Vagina (tissue), 2 donors: ENCODE measurements around the gene MAGED2. TPM values are rescaled to one million over a fixed set of nuclear protein-coding genes. Genes with fewer than 3 reads are reported as not detected.

ENCODE experiments used
- DNase-seq, 2 donors: peaks; one replicate each; pipeline ENCODE4 v3.0.0-alpha.2; 2017; ENCODE audit errors: extremely low spot score in 2 of 2
- H3K27ac ChIP-seq: fragments of 200-600 bp; sonication (generic); one replicate; pipeline ENCODE4 v1.5.1; 2019
- H3K27me3 ChIP-seq: fragments of 200-600 bp; sonication (generic); one replicate; pipeline ENCODE4 v1.5.1; 2019
- H3K36me3 ChIP-seq, 2 donors: fragments of 200-600 bp; sonication (generic); one replicate each; pipeline ENCODE4 v1.5.1; 2017 to 2019
- H3K4me1 ChIP-seq: fragments of 200-600 bp; sonication (generic); one replicate; pipeline ENCODE4 v1.5.1; 2019
- H3K4me3 ChIP-seq, 2 donors: fragments of 200-600 bp; sonication (generic); 1 replicate in 1 of 2; 2 replicates in 1 of 2; pipeline ENCODE4 v1.5.1; 2016 to 2019
- H3K9me3 ChIP-seq: fragments of 200-600 bp; sonication (generic); one replicate; pipeline ENCODE4 v1.5.1; 2019
- POLR2A ChIP-seq, 2 donors: fragments of 450-650 bp; IDR thresholded peaks; one replicate each; pipeline ENCODE4 v1.6.1; 2017; ENCODE audit warnings: antibody characterized with exemption in 2 of 2, mild to moderate bottlenecking in 2 of 2, moderate library complexity in 2 of 2
- POLR2AphosphoS5 ChIP-seq, 2 donors: sonication (generic); formaldehyde crosslinking; IDR thresholded peaks; one replicate each; pipeline ENCODE4 v1.9.0; 2017; ENCODE audit warnings: antibody characterized with exemption in 2 of 2, mild to moderate bottlenecking in 2 of 2, low read depth in 1 of 2; ENCODE audit not compliant: insufficient read depth in 1 of 2
- intact Hi-C: fragments of 100-400 bp; cut with DNase I; formaldehyde crosslinking; loops from one replicate; pipeline ENCODE4 v1.15.1; 2023
- total RNA-seq: library from RNA; depleted of rRNA; stranded (reverse); fragments of >200 nt; gene quantifications from one replicate; pipeline ENCODE4 v1.2.3, GENCODE V29; 2016
- TF ChIP-seq, protein P1 (sequence below), 3 experiments: fragments of 450-650 bp in 2 of 3; fragments of 200-600 bp in 1 of 3; sonication (generic) in 1 of 3; IDR thresholded peaks; one replicate each; pipeline ENCODE4 v1.5.1; 2017 to 2019; ENCODE audit warnings: antibody characterized with exemption in 3 of 3, mild to moderate bottlenecking in 2 of 3, moderate library complexity in 2 of 3

Gene MAGED2
- total RNA-seq, 1 donor from 2014 or later: 116 TPM

DNA sequence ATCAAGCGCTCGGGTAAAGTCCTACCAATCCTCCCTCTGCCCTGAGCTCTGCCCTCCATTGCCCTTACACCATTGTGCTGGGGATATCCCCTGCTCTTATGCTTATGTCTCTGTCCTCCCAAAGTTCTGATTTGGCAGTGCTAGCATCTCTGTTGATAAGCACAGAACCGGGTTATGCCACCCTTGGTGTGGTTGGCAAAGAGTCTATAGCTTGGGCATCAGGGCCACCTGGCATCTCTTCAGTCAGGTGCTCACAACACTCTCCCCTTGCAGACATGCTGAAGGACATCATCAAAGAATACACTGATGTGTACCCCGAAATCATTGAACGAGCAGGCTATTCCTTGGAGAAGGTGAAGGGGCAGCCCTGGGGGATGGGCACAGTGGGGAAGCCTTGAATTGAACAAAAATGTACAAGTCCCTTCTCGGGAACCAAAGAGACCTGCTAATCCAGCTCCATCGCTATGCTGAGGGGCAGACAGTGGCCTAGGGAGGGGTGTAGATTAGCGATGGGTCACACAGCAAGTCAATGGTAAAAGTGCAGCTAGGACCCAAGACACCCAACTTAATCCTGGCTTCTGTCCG is 3.8 kb downstream of the MAGED2 start:
- Histone ChIP-seq H3K4me3 (no peak overlapping the region), H3K27ac (no peak overlapping the region), H3K36me3 (peaks cover 0 to 52% of the 10 kb centered on the region in 2 donors), H3K4me1 (peaks cover 17% of the 10 kb centered on the region), H3K9me3 (no peaks in the 10 kb centered on the region), H3K27me3 (no peaks in the 10 kb centered on the region)
- intact Hi-C loops: no loop called here
- TF ChIP-seq POLR2AphosphoS5 (IDR thresholded peaks at IDR 0.05; ENCODE audit: insufficient read depth in 1 of 2, low read depth in 1 of 2) (no peak), POLR2A (IDR thresholded peaks at IDR 0.05) (no peak)
- TF ChIP-seq, protein P1, sequence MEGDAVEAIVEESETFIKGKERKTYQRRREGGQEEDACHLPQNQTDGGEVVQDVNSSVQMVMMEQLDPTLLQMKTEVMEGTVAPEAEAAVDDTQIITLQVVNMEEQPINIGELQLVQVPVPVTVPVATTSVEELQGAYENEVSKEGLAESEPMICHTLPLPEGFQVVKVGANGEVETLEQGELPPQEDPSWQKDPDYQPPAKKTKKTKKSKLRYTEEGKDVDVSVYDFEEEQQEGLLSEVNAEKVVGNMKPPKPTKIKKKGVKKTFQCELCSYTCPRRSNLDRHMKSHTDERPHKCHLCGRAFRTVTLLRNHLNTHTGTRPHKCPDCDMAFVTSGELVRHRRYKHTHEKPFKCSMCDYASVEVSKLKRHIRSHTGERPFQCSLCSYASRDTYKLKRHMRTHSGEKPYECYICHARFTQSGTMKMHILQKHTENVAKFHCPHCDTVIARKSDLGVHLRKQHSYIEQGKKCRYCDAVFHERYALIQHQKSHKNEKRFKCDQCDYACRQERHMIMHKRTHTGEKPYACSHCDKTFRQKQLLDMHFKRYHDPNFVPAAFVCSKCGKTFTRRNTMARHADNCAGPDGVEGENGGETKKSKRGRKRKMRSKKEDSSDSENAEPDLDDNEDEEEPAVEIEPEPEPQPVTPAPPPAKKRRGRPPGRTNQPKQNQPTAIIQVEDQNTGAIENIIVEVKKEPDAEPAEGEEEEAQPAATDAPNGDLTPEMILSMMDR (IDR thresholded peaks at IDR 0.05): no peak
- DNase-seq: peak; percentile 64 to 69

DNA sequence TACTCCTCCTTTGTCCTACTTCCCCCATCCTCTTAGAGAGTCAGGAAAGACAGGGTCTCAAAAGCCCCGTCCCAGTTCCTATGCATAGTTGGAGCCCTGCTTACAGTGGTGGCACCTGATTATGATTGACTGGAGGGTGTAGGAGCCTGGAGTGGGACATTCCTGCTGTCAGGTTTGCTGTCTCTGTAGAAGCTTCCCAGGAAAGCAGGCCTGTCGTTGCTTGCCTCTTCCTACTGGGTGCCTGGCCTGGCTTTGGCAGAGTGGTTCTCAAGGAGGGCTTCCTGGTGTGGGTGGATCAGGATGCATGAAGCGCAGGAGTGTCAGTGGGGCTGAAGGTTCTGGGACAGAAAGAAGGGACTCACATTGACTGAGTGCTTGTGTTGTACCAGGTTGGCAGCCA is 4.8 kb downstream of the MAGED2 start:
- Histone ChIP-seq H3K27ac (no peak overlapping the region), H3K36me3 (peaks cover 0 to 52% of the 10 kb centered on the region in 2 donors)
- peak; percentile 58 to 70 for DNase-seq

DNA sequence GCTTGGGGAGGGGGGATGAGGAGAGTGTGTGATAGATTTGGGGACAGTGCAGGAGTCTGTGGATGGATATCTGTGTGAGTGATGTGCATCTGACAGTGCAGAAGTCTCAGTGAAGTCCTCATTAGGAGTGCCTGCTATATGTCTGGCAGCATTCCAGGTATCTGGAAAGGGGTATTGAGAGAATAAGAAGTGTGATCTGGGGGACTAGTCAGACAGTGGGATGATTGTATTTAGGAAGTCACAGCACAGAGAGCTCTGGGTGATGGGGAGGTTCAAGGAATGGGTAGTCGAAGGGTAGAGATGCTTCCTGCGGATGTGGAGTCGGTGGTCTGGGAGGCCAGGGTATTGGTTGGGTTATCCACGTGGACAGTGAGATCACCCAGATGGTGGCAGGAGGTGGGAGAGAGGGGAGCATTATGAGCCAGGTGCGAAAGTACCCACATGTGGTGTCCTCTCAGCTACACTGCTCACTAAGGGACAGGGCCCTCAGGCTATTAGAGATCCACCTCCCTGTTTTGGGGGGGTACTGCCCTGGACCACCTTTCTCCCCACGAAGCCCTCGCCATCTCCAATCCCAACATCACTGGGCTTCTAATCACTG is 9.8 kb downstream of the MAGED2 start:
- no peaks in the 10 kb centered on the region for H3K9me3 ChIP-seq
- H3K4me3 ChIP-seq: no peak overlapping the region
- DNase-seq: peak; percentile 79 to 89
- peaks cover 0 to 38% of the 10 kb centered on the region in 2 donors for H3K36me3 ChIP-seq
- intact Hi-C loops: no loop called here
- H3K27me3 ChIP-seq: no peaks in the 10 kb centered on the region
- TF ChIP-seq POLR2AphosphoS5 (IDR thresholded peaks at IDR 0.05; ENCODE audit: insufficient read depth in 1 of 2, low read depth in 1 of 2) (no peak), POLR2A (IDR thresholded peaks at IDR 0.05) (no peak)
- TF ChIP-seq, protein P1 (IDR thresholded peaks at IDR 0.05): no peak
- no peak overlapping the region for H3K27ac ChIP-seq
- H3K4me1 ChIP-seq: no peaks in the 10 kb centered on the region

More for the DNA sequence above, 4.8 kb downstream of the MAGED2 start:
- TF ChIP-seq POLR2A (IDR thresholded peaks at IDR 0.05): no peak
- TF ChIP-seq POLR2AphosphoS5 (IDR thresholded peaks at IDR 0.05; ENCODE audit: insufficient read depth in 1 of 2, low read depth in 1 of 2): no peak
- TF ChIP-seq, protein P1 (IDR thresholded peaks at IDR 0.05): no peak
- H3K27me3 ChIP-seq: no peaks in the 10 kb centered on the region
- intact Hi-C loops: no loop called here
- H3K4me1 ChIP-seq: peaks cover 17% of the 10 kb centered on the region
- H3K9me3 ChIP-seq: no peaks in the 10 kb centered on the region
- no peak overlapping the region for H3K4me3 ChIP-seq

DNA sequence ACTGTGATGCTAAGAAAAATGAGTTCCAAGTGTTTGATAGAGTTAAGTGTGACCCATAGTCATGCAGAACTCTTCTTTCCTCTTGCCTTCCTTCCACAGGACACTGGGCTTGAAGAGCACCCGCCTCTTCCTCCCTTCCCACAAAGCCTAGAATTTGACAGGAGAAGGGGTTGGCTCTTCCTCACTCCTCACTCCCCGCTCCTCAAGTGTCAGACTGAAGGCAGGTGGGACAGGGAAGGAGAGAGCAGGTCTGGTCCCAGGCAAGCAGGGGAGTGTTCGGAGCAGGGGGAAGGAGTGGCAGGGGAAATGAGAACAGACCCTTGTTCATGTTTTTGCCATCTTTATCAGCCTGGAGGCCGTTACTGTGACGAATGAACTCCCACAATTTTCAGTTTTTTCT is 10.7 kb downstream of the MAGED2 start:
- peak; percentile 65 to 81 for DNase-seq
- Histone ChIP-seq H3K27ac (no peak overlapping the region), H3K27me3 (no peaks in the 10 kb centered on the region), H3K4me1 (no peaks in the 10 kb centered on the region), H3K4me3 (no peak overlapping the region), H3K9me3 (no peaks in the 10 kb centered on the region), H3K36me3 (peaks cover 0 to 29% of the 10 kb centered on the region in 2 donors)
- no peak for TF ChIP-seq POLR2A (IDR thresholded peaks at IDR 0.05)
- no peak for TF ChIP-seq POLR2AphosphoS5 (IDR thresholded peaks at IDR 0.05; ENCODE audit: insufficient read depth in 1 of 2, low read depth in 1 of 2)
- TF ChIP-seq, protein P1 (IDR thresholded peaks at IDR 0.05): no peak
- intact Hi-C loops: no loop called here

DNA sequence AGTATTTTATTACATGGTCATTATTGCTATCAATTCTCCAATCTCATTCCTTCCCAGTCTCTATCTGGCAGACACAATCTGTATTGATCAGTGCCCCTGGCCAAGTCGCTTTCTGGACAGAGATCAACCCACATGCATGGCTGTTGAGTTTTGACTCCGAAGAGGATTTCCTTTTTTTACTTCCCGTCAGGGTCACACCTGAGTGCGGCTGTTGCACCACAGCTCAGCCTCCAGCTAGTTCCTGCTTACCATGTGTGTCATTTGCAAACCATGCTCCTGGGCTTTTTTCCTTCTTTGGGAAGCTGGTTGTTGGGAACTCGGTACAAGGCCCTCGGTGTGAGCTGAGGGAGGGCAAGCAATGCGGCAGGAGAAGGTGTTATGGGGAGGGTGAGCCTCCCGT is 11.7 kb downstream of the MAGED2 start:
- Histone ChIP-seq H3K9me3 (no peaks in the 10 kb centered on the region), H3K27me3 (no peaks in the 10 kb centered on the region), H3K4me1 (no peaks in the 10 kb centered on the region), H3K4me3 (no peak overlapping the region), H3K36me3 (peaks cover 0 to 20% of the 10 kb centered on the region in 2 donors), H3K27ac (no peak overlapping the region)
- DNase-seq: peak; percentile 37 to 47
- intact Hi-C loops: no loop called here
- TF ChIP-seq POLR2A (IDR thresholded peaks at IDR 0.05): no peak
- TF ChIP-seq POLR2AphosphoS5 (IDR thresholded peaks at IDR 0.05; ENCODE audit: insufficient read depth in 1 of 2, low read depth in 1 of 2): no peak
- TF ChIP-seq, protein P1 (IDR thresholded peaks at IDR 0.05): no peak
